Inferior parietal cortex (tissue), 1 donor: ENCODE measurements around the gene HPSE2.
"Not testable (repeated sequence)": the region's sequence is repeated elsewhere in the genome, so short reads cannot be mapped to it uniquely, and the experiment has no call there.

Experiments used
- DNase-seq: peaks from one replicate; pipeline ENCODE4 v3.0.0-alpha.2; 2016; ENCODE audit errors: extremely low spot score

The HPSE2 gene

GRCh38 chr10:99235658-99236626 is at the start of gene HPSE2:
HPSE2 (minus strand) TSS chr10:99235852.
- no peak for DNase-seq

GRCh38 chr10:99280472-99280871 is 44.8 kb upstream of the HPSE2 start:
- DNase-seq, result no peak

- no peak for DNase-seq
These were observed 44.0 kb upstream of the HPSE2 start for GRCh38 chr10:99279626-99280111.

- no peak for DNase-seq
These were observed 41.3 kb upstream of the HPSE2 start for GRCh38 chr10:99276848-99277486.

- DNase-seq, result no peak
These were observed 30.7 kb upstream of the HPSE2 start for GRCh38 chr10:99266383-99266782.

- DNase-seq, result no peak
These were observed 13.2 kb upstream of the HPSE2 start for GRCh38 chr10:99248824-99249223.

- not testable (repeated sequence) for DNase-seq
These were observed 12.2 kb upstream of the HPSE2 start for GRCh38 chr10:99247893-99248292.

GRCh38 chr10:99236627-99237309 is 1.1 kb upstream of the HPSE2 start:
- DNase-seq, result no peak

GRCh38 chr10:99234791-99235657 is 628 bp downstream of the HPSE2 start:
- DNase-seq, result no peak

- no peak for DNase-seq
These were observed 1.4 kb downstream of the HPSE2 start for GRCh38 chr10:99234041-99234790.

- DNase-seq, result no peak
These were observed 2.0 kb downstream of the HPSE2 start for GRCh38 chr10:99233689-99234037.

GRCh38 chr10:99233000-99233688 is 2.5 kb downstream of the HPSE2 start:
- no peak for DNase-seq

- no peak for DNase-seq
These were observed 3.2 kb downstream of the HPSE2 start for GRCh38 chr10:99232360-99232999.

GRCh38 chr10:99224766-99225165 is 10.9 kb downstream of the HPSE2 start:
- DNase-seq, result no peak

- no peak for DNase-seq
These were observed 28.3 kb downstream of the HPSE2 start for GRCh38 chr10:99207340-99207739.

- DNase-seq, result no peak
These were observed 32.3 kb downstream of the HPSE2 start for GRCh38 chr10:99203310-99203709.

- no peak for DNase-seq
These were observed 62.7 kb downstream of the HPSE2 start for GRCh38 chr10:99172950-99173349.

GRCh38 chr10:99172128-99172738 is 63.4 kb downstream of the HPSE2 start:
- peak; percentile 57 for DNase-seq

GRCh38 chr10:99170116-99170675 is 65.5 kb downstream of the HPSE2 start:
- DNase-seq, result no peak
